Smooth muscle cell (in vitro differentiated cells): ENCODE measurements around the gene RAB37. TPM values are rescaled to one million over a fixed set of nuclear protein-coding genes. Genes with fewer than 3 reads are reported as not detected.

ENCODE experiments used
- DNase-seq: peaks from one replicate; lab custom pipeline; 2025; ENCODE audit not compliant: unreplicated experiment; lab: John Stamatoyannopoulos, UW
- H2AFZ ChIP-seq: fragments of 200-600 bp; sonication (generic); 2 replicates; pipeline ENCODE4 v1.6.0; 2016; ENCODE audit warnings: antibody characterized with exemption, low read depth, mild to moderate bottlenecking
- H3F3A ChIP-seq: fragments of 200-600 bp; sonication (generic); 2 replicates; pipeline ENCODE4 v1.6.0; 2017; ENCODE audit warnings: antibody characterized with exemption, low read depth
- H3K27ac ChIP-seq: fragments of 200-600 bp; sonication (generic); 2 replicates; pipeline ENCODE4 v1.5.1; 2016; ENCODE audit warnings: low read depth, mild to moderate bottlenecking
- H3K27me3 ChIP-seq: fragments of 200-600 bp; sonication (generic); 2 replicates; pipeline ENCODE4 v1.6.1; 2016; ENCODE audit warnings: low read depth, mild to moderate bottlenecking
- H3K36me3 ChIP-seq: fragments of 200-600 bp; sonication (generic); 2 replicates; pipeline ENCODE4 v1.5.1; 2016; ENCODE audit warnings: low read depth
- H3K4me1 ChIP-seq: fragments of 200-600 bp; sonication (generic); 2 replicates; pipeline ENCODE4 v1.5.1; 2016; ENCODE audit warnings: low read depth
- H3K4me2 ChIP-seq: fragments of 200-600 bp; sonication (generic); 2 replicates; pipeline ENCODE4 v1.6.0; 2016; ENCODE audit warnings: mild to moderate bottlenecking
- H3K4me3 ChIP-seq: fragments of 200-600 bp; sonication (generic); 2 replicates; pipeline ENCODE4 v1.5.1; 2016; ENCODE audit warnings: mild to moderate bottlenecking
- H3K79me2 ChIP-seq: fragments of 200-600 bp; sonication (generic); 2 replicates; pipeline ENCODE4 v1.6.0; 2016; ENCODE audit warnings: low read depth, mild to moderate bottlenecking
- H3K9ac ChIP-seq: fragments of 200-600 bp; sonication (generic); 2 replicates; pipeline ENCODE4 v1.6.0; 2016; ENCODE audit warnings: low read depth
- H3K9me3 ChIP-seq: fragments of 200-600 bp; sonication (generic); replicated peaks from 2 replicates; pipeline ENCODE4 v1.5.1; 2016; ENCODE audit warnings: low read depth
- H4K20me1 ChIP-seq: fragments of 200-600 bp; sonication (generic); 2 replicates; pipeline ENCODE4 v1.6.0; 2016; ENCODE audit warnings: low read depth
- WGBS: methylation state at CpG from one replicate; pipeline ENCODE4 v1.1.7; 2016; ENCODE audit warnings: low lambda C conversion rate; 5-methylcytosine and 5-hydroxymethylcytosine counted together
- polyA plus RNA-seq: library from polyadenylated mRNA; unstranded; fragments of >200 nt; fragmentation: Nextera tagmentation; extraction: Ambion mirVana; gene quantifications from 2 replicates; pipeline ENCODE4 v1.2.1, GENCODE V29; 2016
- total RNA-seq: library from RNA; depleted of rRNA; stranded (reverse); fragments of >200 nt; gene quantifications from 2 replicates; pipeline ENCODE4 v1.2.3, GENCODE V29; 2014
- TF ChIP-seq, protein P1 (sequence below): fragments of 200-600 bp; sonication (generic); IDR thresholded peaks from 2 replicates; pipeline ENCODE4 v1.5.1; 2017; ENCODE audit warnings: borderline replicate concordance, mild to moderate bottlenecking, antibody characterized with exemption; ENCODE audit not compliant: insufficient read depth, poor library complexity, severe bottlenecking

Gene RAB37
- total and polyA plus RNA-seq, 2 experiments from 2014 or later: 0.16 TPM; not detected in 1

DNA sequence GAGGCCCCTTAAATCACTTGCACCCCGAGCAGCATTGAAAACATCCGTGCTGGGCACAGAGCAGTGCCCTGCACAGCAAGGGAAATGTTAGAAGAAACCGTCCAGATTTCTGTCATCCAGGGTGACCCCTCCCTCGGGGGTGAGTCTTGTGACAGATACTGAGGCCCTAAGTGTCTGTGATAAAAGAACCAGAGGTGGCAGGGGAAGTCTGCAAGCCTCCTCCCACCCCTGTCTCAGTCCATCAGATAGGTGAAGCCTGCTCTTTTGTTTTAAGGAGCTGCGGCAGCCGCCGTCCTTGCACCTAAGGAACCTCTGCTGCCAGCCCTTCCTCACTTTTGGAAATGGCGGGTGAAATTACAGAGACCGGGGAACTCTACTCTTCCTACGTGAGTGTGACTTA is 39.9 kb downstream of the RAB37 start:
- Histone ChIP-seq H3K27me3 (no peaks in the 10 kb centered on the region), H3K4me2 (peak overlapping the region; percentile 85), H3K36me3 (no peaks in the 10 kb centered on the region), H3F3A (no peaks in the 10 kb centered on the region), H3K27ac (no peak overlapping the region), H2AFZ (peak overlapping the region; percentile 19), H3K4me3 (peak overlapping the region; percentile 73), H4K20me1 (peaks cover 21% of the 10 kb centered on the region), H3K79me2 (peaks cover 32% of the 10 kb centered on the region), H3K4me1 (peaks cover 15% of the 10 kb centered on the region), H3K9me3 (no peaks in the 10 kb centered on the region), H3K9ac (peak overlapping the region; percentile 58)
- no peak for DNase-seq
- TF ChIP-seq, protein P1, sequence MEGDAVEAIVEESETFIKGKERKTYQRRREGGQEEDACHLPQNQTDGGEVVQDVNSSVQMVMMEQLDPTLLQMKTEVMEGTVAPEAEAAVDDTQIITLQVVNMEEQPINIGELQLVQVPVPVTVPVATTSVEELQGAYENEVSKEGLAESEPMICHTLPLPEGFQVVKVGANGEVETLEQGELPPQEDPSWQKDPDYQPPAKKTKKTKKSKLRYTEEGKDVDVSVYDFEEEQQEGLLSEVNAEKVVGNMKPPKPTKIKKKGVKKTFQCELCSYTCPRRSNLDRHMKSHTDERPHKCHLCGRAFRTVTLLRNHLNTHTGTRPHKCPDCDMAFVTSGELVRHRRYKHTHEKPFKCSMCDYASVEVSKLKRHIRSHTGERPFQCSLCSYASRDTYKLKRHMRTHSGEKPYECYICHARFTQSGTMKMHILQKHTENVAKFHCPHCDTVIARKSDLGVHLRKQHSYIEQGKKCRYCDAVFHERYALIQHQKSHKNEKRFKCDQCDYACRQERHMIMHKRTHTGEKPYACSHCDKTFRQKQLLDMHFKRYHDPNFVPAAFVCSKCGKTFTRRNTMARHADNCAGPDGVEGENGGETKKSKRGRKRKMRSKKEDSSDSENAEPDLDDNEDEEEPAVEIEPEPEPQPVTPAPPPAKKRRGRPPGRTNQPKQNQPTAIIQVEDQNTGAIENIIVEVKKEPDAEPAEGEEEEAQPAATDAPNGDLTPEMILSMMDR: no peak
- WGBS: 38% methylated on average over 10 of the region's 10 CpGs

DNA sequence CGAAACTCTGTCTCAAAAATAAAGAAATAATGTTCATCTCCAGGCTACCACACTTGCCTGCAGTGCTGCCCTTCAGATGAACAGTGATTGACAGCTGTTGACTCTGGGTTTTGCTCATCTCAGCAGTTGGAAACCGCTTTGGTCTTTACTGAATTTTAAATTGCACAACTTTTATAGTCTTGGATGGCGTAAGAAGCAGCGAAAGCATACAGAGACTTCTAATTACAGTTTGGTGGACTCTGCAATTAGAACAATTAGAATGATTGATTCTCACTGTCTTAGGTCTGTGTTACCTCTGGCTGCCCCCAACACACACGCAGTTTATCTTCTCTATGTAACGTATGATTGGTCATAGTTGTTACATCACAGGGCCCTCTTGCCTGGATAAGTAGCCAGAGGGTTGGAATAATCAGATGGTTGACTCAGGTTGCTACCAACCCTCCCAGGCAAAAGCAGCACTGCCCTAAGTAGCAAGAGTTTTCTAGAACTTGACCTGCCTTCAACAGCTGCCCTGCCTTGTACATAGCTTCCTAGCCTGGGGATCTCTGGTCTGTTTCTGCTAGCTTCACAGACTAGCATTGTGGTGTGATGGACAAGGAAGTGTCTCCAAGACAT is 41.0 kb downstream of the RAB37 start:
- Histone ChIP-seq H3K36me3 (no peaks in the 10 kb centered on the region), H3F3A (no peaks in the 10 kb centered on the region), H3K27ac (no peak overlapping the region), H3K9me3 (no peaks in the 10 kb centered on the region), H3K9ac (no peak overlapping the region), H3K79me2 (peaks cover 32% of the 10 kb centered on the region), H2AFZ (no peak overlapping the region), H3K4me1 (peaks cover 15% of the 10 kb centered on the region), H3K4me3 (no peak overlapping the region), H3K27me3 (no peaks in the 10 kb centered on the region), H4K20me1 (peaks cover 22% of the 10 kb centered on the region), H3K4me2 (no peak overlapping the region)
- whole genome bisulfite sequencing: 86% methylated on average over 6 of the region's 6 CpGs
- TF ChIP-seq, protein P1: no peak
- no peak for DNase-seq

DNA sequence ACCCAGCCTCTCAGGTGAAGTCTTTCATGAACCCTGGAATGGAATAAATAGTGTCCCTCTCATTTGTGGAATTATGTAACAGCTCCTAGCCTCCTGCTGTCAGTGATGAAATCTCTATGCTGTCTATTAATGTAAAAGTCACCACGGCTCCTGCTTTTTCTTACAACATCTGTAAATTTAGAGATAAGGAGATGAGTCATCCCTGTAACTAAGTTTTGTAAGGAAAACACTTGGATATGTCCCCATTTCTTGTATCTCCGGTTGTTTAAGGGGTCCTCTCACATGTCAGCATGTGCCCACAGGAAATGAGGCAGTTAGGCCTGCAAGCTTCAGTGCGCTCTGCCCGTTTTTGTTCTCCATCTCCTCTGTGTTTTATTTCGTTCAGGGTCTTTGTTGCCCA is 41.9 kb downstream of the RAB37 start:
- no peak overlapping the region for H3K9ac ChIP-seq
- DNase-seq: no peak

DNA sequence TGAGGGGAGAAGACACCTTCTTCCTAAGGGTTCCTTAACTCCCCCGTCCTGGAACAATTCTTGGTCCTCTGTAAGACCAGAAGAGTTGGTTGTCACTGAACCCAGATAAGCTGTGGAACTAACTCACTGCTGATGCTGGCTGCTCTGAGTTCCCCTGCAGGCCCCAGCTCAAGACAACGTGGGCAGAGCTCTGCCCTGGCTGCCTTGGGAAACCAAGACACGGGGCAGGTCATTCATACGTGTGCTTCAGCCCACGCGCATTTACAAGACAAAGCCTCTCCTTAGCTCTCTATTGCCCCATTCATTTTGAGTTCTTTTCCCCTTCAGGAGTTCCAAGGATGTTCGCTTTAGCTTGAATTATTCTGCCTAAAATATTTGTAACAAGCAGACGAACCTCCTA is 42.4 kb downstream of the RAB37 start:
- H3K36me3 ChIP-seq: no peaks in the 10 kb centered on the region
- DNase-seq: no peak
- TF ChIP-seq, protein P1: no peak

More for the DNA sequence above, 41.9 kb downstream of the RAB37 start:
- H2AFZ ChIP-seq: no peak overlapping the region
- H3K4me1 ChIP-seq: peaks cover 15% of the 10 kb centered on the region
- H3K27ac ChIP-seq: no peak overlapping the region
- TF ChIP-seq, protein P1: no peak
- H4K20me1 ChIP-seq: peaks cover 16% of the 10 kb centered on the region
- peaks cover 32% of the 10 kb centered on the region for H3K79me2 ChIP-seq
- no peaks in the 10 kb centered on the region for H3K27me3 ChIP-seq
- no peaks in the 10 kb centered on the region for H3K36me3 ChIP-seq
- H3F3A ChIP-seq: no peaks in the 10 kb centered on the region
- H3K9me3 ChIP-seq: no peaks in the 10 kb centered on the region
- H3K4me2 ChIP-seq: no peak overlapping the region
- 57% methylated on average over 5 of the region's 5 CpGs for WGBS
- H3K4me3 ChIP-seq: no peak overlapping the region

More for the DNA sequence above, 42.4 kb downstream of the RAB37 start:
- Histone ChIP-seq H2AFZ (no peak overlapping the region), H3K4me3 (no peak overlapping the region), H3K27me3 (no peaks in the 10 kb centered on the region), H3K9ac (no peak overlapping the region), H4K20me1 (peaks cover 17% of the 10 kb centered on the region), H3F3A (no peaks in the 10 kb centered on the region), H3K9me3 (no peaks in the 10 kb centered on the region), H3K4me2 (no peak overlapping the region), H3K79me2 (peaks cover 32% of the 10 kb centered on the region), H3K4me1 (peaks cover 15% of the 10 kb centered on the region), H3K27ac (no peak overlapping the region)
- WGBS: 82% methylated on average over 8 of the region's 8 CpGs
